Measurements from ENCODE around the gene RAPGEF5. TPM values are rescaled to one million over a fixed set of nuclear protein-coding genes. Genes with fewer than 3 reads are reported as not detected.
"Not testable (repeated sequence)": the region's sequence is repeated elsewhere in the genome, so short reads cannot be mapped to it uniquely, and the experiment has no call there.

The RAPGEF5 gene
- total RNA-seq, 1 donor from 2014 or later: 83.7 TPM

- DNase-seq: not testable (repeated sequence)
Measured at GRCh38 chr7:22080219-22080618, 276.7 kb downstream of the RAPGEF5 start.

- DNase-seq: not testable (repeated sequence)
Measured at GRCh38 chr7:22078872-22079271, 278.1 kb downstream of the RAPGEF5 start.

- DNase-seq: peak; percentile 73
Measured at GRCh38 chr7:22075561-22075960, 281.4 kb downstream of the RAPGEF5 start.

GRCh38 chr7:22074897-22075296, 282.1 kb downstream of the RAPGEF5 start:
- DNase-seq: peak; percentile 94

Small RNA genes within 50 kb of the gene (small RNA-seq; reads per million reads assigned to genes)
- not detected for gene RNA5SP227 (ENCODE audit: low replicate concordance)

Other genes with a start within 250 kb of the RAPGEF5 start
- gene STEAP1B, start 143.0 kb upstream of the RAPGEF5 start, total RNA-seq: 3.0 TPM

Data from tongue (tissue), 3 donors.